Breast epithelium (tissue), 3 donors: ENCODE results near the gene FAM89B.

Source experiments
- CTCF ChIP-seq, 3 donors: fragments of 450-650 bp; IDR thresholded peaks; one replicate each; pipeline ENCODE4 v1.5.1; 2016 to 2017; ENCODE audit warnings: antibody characterized with exemption in 3 of 3, mild to moderate bottlenecking in 3 of 3, moderate library complexity in 3 of 3
- POLR2A ChIP-seq: fragments of 450-650 bp; IDR thresholded peaks from one replicate; pipeline ENCODE4 v1.6.1; 2016; ENCODE audit warnings: antibody characterized with exemption, mild to moderate bottlenecking, moderate library complexity
- POLR2AphosphoS5 ChIP-seq, 3 donors: sonication (generic); formaldehyde crosslinking; IDR thresholded peaks; one replicate each; pipeline ENCODE4 v1.6.1; 2017; ENCODE audit warnings: antibody characterized with exemption in 3 of 3

- no peak for TF ChIP-seq CTCF (IDR thresholded peaks at IDR 0.05)
- TF ChIP-seq POLR2AphosphoS5 (IDR thresholded peaks at IDR 0.05), result no peak
- no peak for TF ChIP-seq POLR2A
These were observed 49.1 kb downstream of the FAM89B start for GRCh38 chr11:65621460-65621859.
